ENCODE results near the gene PALM. TPM values are rescaled to one million over a fixed set of nuclear protein-coding genes. Genes with fewer than 3 reads are reported as not detected.
"Not testable (repeated sequence)": the region's sequence is repeated elsewhere in the genome, so short reads cannot be mapped to it uniquely, and the experiment has no call there.

PALM gene
- total RNA-seq, 2 donors from 2014 or later: 14.4 to 28.4 TPM

GRCh38 chr19:728011-728410, 19.3 kb downstream of the PALM start:
- Histone ChIP-seq H3K9me3 (no peaks in the 10 kb centered on the region), H3K4me1 (ENCODE audit: control insufficient read depth in 1 of 2, low read depth in 2 of 2) (no peaks in the 10 kb centered on the region), H3K4me3 (no peak overlapping the region), H3K27me3 (replicated peaks; ENCODE audit: insufficient read depth) (no peaks in the 10 kb centered on the region), H3K36me3 (no peaks in the 10 kb centered on the region), H3K27ac (no peak overlapping the region)
- no peak for TF ChIP-seq CTCF (IDR thresholded peaks at IDR 0.05)
- DNase-seq (ENCODE audit: low spot score) (no peak), ATAC-seq (ENCODE audit: insufficient number of reproducible peaks, low FRiP score, low read depth) (no peak)

- H3K36me3 ChIP-seq: not testable (repeated sequence)
Observed at GRCh38 chr19:729564-729963, 20.8 kb downstream of the PALM start.

GRCh38 chr19:729965-730668, 21.4 kb downstream of the PALM start:
- ATAC-seq (ENCODE audit: insufficient number of reproducible peaks, low FRiP score, low read depth) (no peak), DNase-seq (ENCODE audit: low spot score) (no peak)
- Histone ChIP-seq H3K27ac (no peak overlapping the region), H3K9me3 (no peaks in the 10 kb centered on the region), H3K27me3 (replicated peaks; ENCODE audit: insufficient read depth) (no peaks in the 10 kb centered on the region), H3K36me3 (no peaks in the 10 kb centered on the region), H3K4me1 (ENCODE audit: control insufficient read depth in 1 of 2, low read depth in 2 of 2) (no peaks in the 10 kb centered on the region), H3K4me3 (no peak overlapping the region)
- TF ChIP-seq CTCF (IDR thresholded peaks at IDR 0.05): no peak

More at GRCh38 chr19:729564-729963, 20.8 kb downstream of the PALM start:
- not testable (repeated sequence) for H3K4me3 ChIP-seq; ATAC-seq (ENCODE audit: insufficient number of reproducible peaks, low FRiP score, low read depth); H3K4me1 ChIP-seq (ENCODE audit: control insufficient read depth in 1 of 2, low read depth in 2 of 2); DNase-seq (ENCODE audit: low spot score); H3K27ac ChIP-seq; H3K27me3 ChIP-seq (replicated peaks; ENCODE audit: insufficient read depth); H3K9me3 ChIP-seq

GRCh38 chr19:731000-731399, 22.3 kb downstream of the PALM start:
- no peaks in the 10 kb centered on the region for H3K9me3 ChIP-seq
- H3K36me3 ChIP-seq: no peaks in the 10 kb centered on the region
- H3K4me1 ChIP-seq (ENCODE audit: control insufficient read depth in 1 of 2, low read depth in 2 of 2): no peaks in the 10 kb centered on the region
- no peak overlapping the region for H3K4me3 ChIP-seq
- no peak overlapping the region for H3K27ac ChIP-seq
- ATAC-seq (ENCODE audit: insufficient number of reproducible peaks, low FRiP score, low read depth): no peak
- TF ChIP-seq CTCF (IDR thresholded peaks at IDR 0.05): no peak
- no peaks in the 10 kb centered on the region for H3K27me3 ChIP-seq (replicated peaks; ENCODE audit: insufficient read depth)
- no peak for DNase-seq (ENCODE audit: low spot score)

- no peaks in the 10 kb centered on the region for H3K4me1 ChIP-seq (ENCODE audit: control insufficient read depth in 1 of 2, low read depth in 2 of 2)
- H3K9me3 ChIP-seq: no peaks in the 10 kb centered on the region
- ATAC-seq (ENCODE audit: insufficient number of reproducible peaks, low FRiP score, low read depth) (no peak), DNase-seq (ENCODE audit: low spot score) (no peak)
- no peaks in the 10 kb centered on the region for H3K27me3 ChIP-seq (replicated peaks; ENCODE audit: insufficient read depth)
- no peak for TF ChIP-seq CTCF (IDR thresholded peaks at IDR 0.05)
- no peaks in the 10 kb centered on the region for H3K36me3 ChIP-seq
- no peak overlapping the region for H3K27ac ChIP-seq
- H3K4me3 ChIP-seq: no peak overlapping the region
Observed at GRCh38 chr19:732148-733069, 23.7 kb downstream of the PALM start.

All from thoracic aorta (tissue), 2 donors.